K562 treated with DMSO at 1 percent for 48 hours (cell line): ENCODE measurements around the gene NAXE. TPM values are rescaled to one million over a fixed set of nuclear protein-coding genes. Genes with fewer than 3 reads are reported as not detected.

ENCODE experiments used
- total RNA-seq: library from RNA; unstranded; fragments of 300-600 nt; gene quantifications from 2 replicates; pipeline ENCODE4 v1.2.3, GENCODE V29; 2022; ENCODE audit warnings: low replicate concordance; ENCODE audit errors: extremely low read depth

The NAXE gene
- not detected in 2 replicates for total RNA-seq

GRCh38 chr1:156591432-156592157, at the start of gene NAXE:
NAXE (plus strand) TSS chr1:156591776; CDS start chr1:156591805, 29 bp downstream.

GRCh38 chr1:156571919-156572662, 19.5 kb upstream of the NAXE start, which contains the start of gene IQGAP3:
IQGAP3 (minus strand) TSS chr1:156572565; CDS start chr1:156572529, 36 bp downstream.

GRCh38 chr1:156579472-156579871, 12.1 kb upstream of the NAXE start, which contains the start of gene TTC24:
TTC24 (plus strand) TSS chr1:156579723; CDS start chr1:156581365, 1,642 bp downstream.

GRCh38 chr1:156601122-156601830, 9.7 kb downstream of the NAXE start, which contains the start of gene GPATCH4:
GPATCH4 (minus strand) TSS chr1:156601479.

GRCh38 chr1:156618853-156619581, 27.4 kb downstream of the NAXE start, which contains the start of gene HAPLN2:
HAPLN2 (plus strand) TSS chr1:156619415; CDS start chr1:156623491, 4,076 bp downstream.

GRCh38 chr1:156641761-156642264, 50.2 kb downstream of the NAXE start, which contains the start of gene BCAN:
BCAN (plus strand) TSS chr1:156642117; CDS start chr1:156646055, 3,938 bp downstream.

Other genes with a start within 250 kb of the NAXE start
- not detected in 2 replicates for gene RHBG, start 222.6 kb upstream of the NAXE start, total RNA-seq
- not detected in 2 replicates for gene MEF2D, start 91.0 kb upstream of the NAXE start, total RNA-seq
- not detected in 2 replicates for gene IQGAP3, start 19.2 kb upstream of the NAXE start, total RNA-seq
- not detected in 2 replicates for gene TTC24, start 12.1 kb upstream of the NAXE start, total RNA-seq
- gene GPATCH4, start 9.7 kb downstream of the NAXE start, total RNA-seq: not detected in 2 replicates
- not detected in 2 replicates for gene HAPLN2, start 27.6 kb downstream of the NAXE start, total RNA-seq
- gene BCAN, start 50.3 kb downstream of the NAXE start, total RNA-seq: not detected in 2 replicates
- not detected in 2 replicates for gene NES, start 85.6 kb downstream of the NAXE start, total RNA-seq
- gene CRABP2, start 113.8 kb downstream of the NAXE start, total RNA-seq: not detected in 2 replicates
- gene METTL25B, start 136.7 kb downstream of the NAXE start, total RNA-seq: not detected in 2 replicates
- not detected in 2 replicates for gene ISG20L2, start 137.0 kb downstream of the NAXE start, total RNA-seq
- not detected in 2 replicates for gene MRPL24, start 149.3 kb downstream of the NAXE start, total RNA-seq
- not detected in 2 replicates for gene HDGF, start 159.9 kb downstream of the NAXE start, total RNA-seq
- gene PRCC, start 175.8 kb downstream of the NAXE start, total RNA-seq: not detected in 2 replicates
- not detected in 2 replicates for gene SH2D2A, start 225.1 kb downstream of the NAXE start, total RNA-seq